Measurements from ENCODE around the gene DEF6. TPM values are rescaled to one million over a fixed set of nuclear protein-coding genes. Genes with fewer than 3 reads are reported as not detected.

Gene DEF6
- polyA plus RNA-seq, 1 of the 3 experiments (the other 2 are of a cell fraction), result 0.13 TPM

GRCh38 chr6:35312807-35313206, 15.2 kb downstream of the DEF6 start:
- Histone ChIP-seq H3K27me3 (ENCODE audit: insufficient read depth) (peaks cover 10% of the 10 kb centered on the region; the same call in 1 of the 2 replicates), H3K4me2 (no peak overlapping the region), H3F3A (replicated peaks; ENCODE audit: insufficient read depth) (no peaks in the 10 kb centered on the region), H3K4me1 (ENCODE audit: control insufficient read depth in 1 of 2, insufficient read depth in 2 of 2, low read depth in 1 of 2, low read length in 1 of 2) (peaks cover 0 to 5% of the 10 kb centered on the region in 2 experiments; a peak in 1 of 4 replicates), H3K4me3 (ENCODE audit: low read depth in 2 of 2, low read length in 1 of 2) (no peak overlapping the region), H3K36me3 (replicated peaks in 1 of 2; ENCODE audit: control insufficient read depth in 1 of 2, insufficient read depth in 2 of 2, low read length in 1 of 2) (no peaks in the 10 kb centered on the region), H3K9me2 (no peaks in the 10 kb centered on the region), H2AFZ (ENCODE audit: low read depth) (no peak overlapping the region), H3K79me2 (ENCODE audit: insufficient read depth) (no peaks in the 10 kb centered on the region), H4K20me1 (ENCODE audit: insufficient read depth) (no peaks in the 10 kb centered on the region), H3K9me3 (no peaks in the 10 kb centered on the region), H3K27ac (ENCODE audit: low read depth in 2 of 2, low read length in 1 of 2) (no peak overlapping the region), H3K9ac (no peak overlapping the region)
- TF ChIP-seq USF1 (IDR thresholded peaks at IDR 0.05; ENCODE audit: borderline replicate concordance, low read depth), result no peak
- no peak for TF ChIP-seq EP300 (IDR thresholded peaks at IDR 0.05; ENCODE audit: borderline replicate concordance in 1 of 2, low read depth in 1 of 2, low read length in 1 of 2)
- no peak for TF ChIP-seq RAD21 (IDR thresholded peaks at IDR 0.05; ENCODE audit: low read length)
- no peak for TF ChIP-seq JUND (IDR thresholded peaks at IDR 0.05)
- no peak for TF ChIP-seq NFIC (IDR thresholded peaks at IDR 0.05; ENCODE audit: borderline replicate concordance)
- no peak for TF ChIP-seq MXI1 (IDR thresholded peaks at IDR 0.05; ENCODE audit: low read depth, low read length)
- TF ChIP-seq ZBTB33 (IDR thresholded peaks at IDR 0.05; ENCODE audit: borderline replicate concordance, low read depth), result no peak
- no peak for TF ChIP-seq ELF1 (IDR thresholded peaks at IDR 0.05)
- TF ChIP-seq FOXJ3 (CRISPR knock-in tag; IDR thresholded peaks at IDR 0.05), result no peak
- TF ChIP-seq RCOR1 (IDR thresholded peaks at IDR 0.05; ENCODE audit: low read length), result no peak
- TF ChIP-seq CHD2 (IDR thresholded peaks at IDR 0.05; ENCODE audit: low read length, partially characterized antibody), result no peak
- no peak for TF ChIP-seq PBX3 (IDR thresholded peaks at IDR 0.05)
- TF ChIP-seq CTCF (IDR thresholded peaks at IDR 0.05), result no peak
- TF ChIP-seq MAX (IDR thresholded peaks at IDR 0.05; ENCODE audit: low read depth), result no peak
- 53% methylated on average over 2 of the region's 2 CpGs for WGBS (ENCODE audit: low lambda C conversion rate)
- DNase-seq, result no peak
- POLR2A ChIA-PET, result interaction anchor here (0.9 kb wide), 1 partner anchor 17 kb away, joined by 3 read pairs; no protein-coding TSS in a partner anchor
- CTCF ChIA-PET, result interaction anchor here (1.5 kb wide), 1 partner anchor 14 kb away, joined by 6 read pairs; no protein-coding TSS in a partner anchor
